ENCODE data around the gene MPRIP. TPM values are rescaled to one million over a fixed set of nuclear protein-coding genes. Genes with fewer than 3 reads are reported as not detected.
A peak's percentile ranks its signal among the peaks of the same experiment; 100 is the strongest.

MPRIP gene
- total and polyA plus RNA-seq, 2 of the 13 experiments (the other 11 are each of a cell fraction or from before 2014, with no cell fraction given) = 50.2 to 52.4 TPM

- TF ChIP-seq ATF5 (CRISPR knock-in tag; IDR thresholded peaks at IDR 0.05; ENCODE audit: low read depth) = no peak
- TF ChIP-seq TFE3 (CRISPR knock-in tag; IDR thresholded peaks at IDR 0.05) = no peak
- no peak for TF ChIP-seq ZNF883 (CRISPR knock-in tag; IDR thresholded peaks at IDR 0.05; ENCODE audit: not compliant biosample characterization)
- TF ChIP-seq ZNF441 (CRISPR knock-in tag; IDR thresholded peaks at IDR 0.05; ENCODE audit: borderline replicate concordance) = no peak
- TF ChIP-seq GLI4 (CRISPR knock-in tag; IDR thresholded peaks at IDR 0.05; ENCODE audit: borderline replicate concordance) = no peak
- peak; percentile 62 for TF ChIP-seq SAP130 (CRISPR knock-in tag; IDR thresholded peaks at IDR 0.05; ENCODE audit: low read depth)
- no peak for TF ChIP-seq FOXA1 (IDR thresholded peaks at IDR 0.05)
- TF ChIP-seq FOXA1 (CRISPR knock-in tag; IDR thresholded peaks at IDR 0.05) = 0 out of 2 replicates have a peak, but pooled peaks have one; percentile 14
- TF ChIP-seq EP300 (IDR thresholded peaks at IDR 0.05; ENCODE audit: low read depth in 2 of 2, low read length in 2 of 2) = no peak
- no peak for TF ChIP-seq EP300 (CRISPR knock-in tag; IDR thresholded peaks at IDR 0.05; ENCODE audit: borderline replicate concordance)
- TF ChIP-seq AGO2 (optimal IDR thresholded peaks at IDR 0.05; ENCODE audit: low read depth, low read length) = no peak
- no peak for TF ChIP-seq ZMYM4 (CRISPR knock-in tag; IDR thresholded peaks at IDR 0.05)
- no peak for TF ChIP-seq ZBTB4 (CRISPR knock-in tag; IDR thresholded peaks at IDR 0.05; ENCODE audit: borderline replicate concordance)
- no peak for TF ChIP-seq ZNF652 (CRISPR knock-in tag; IDR thresholded peaks at IDR 0.05; ENCODE audit: borderline replicate concordance, low read depth)
- TF ChIP-seq ZFX (CRISPR knock-in tag; IDR thresholded peaks at IDR 0.05; ENCODE audit: low read depth) = peak; percentile 51; the same call in 1 of the 2 replicates
- TF ChIP-seq ESRRA (CRISPR knock-in tag; IDR thresholded peaks at IDR 0.05; ENCODE audit: low read depth) = no peak
These were observed 1.4 kb downstream of the MPRIP start (continued) for GRCh38 chr17:17043461-17044271.
